CD4-positive, alpha-beta T cell (primary cell): ENCODE data around the gene SFR1. TPM values are rescaled to one million over a fixed set of nuclear protein-coding genes. Genes with fewer than 3 reads are reported as not detected.
A peak's percentile ranks its signal among the peaks of the same experiment; 100 is the strongest.

Experiments
- ATAC-seq: fragments of 200-7000 bp; cut with Tn5 transposase; one replicate; pipeline ENCODE4 v1.10.0; 2022; ENCODE audit warnings: mild to moderate bottlenecking; ENCODE audit not compliant: poor library complexity
- CTCF ChIA-PET: fragments of 350-600 bp; sonication (Branson Sonifier 250); formaldehyde crosslinking; loops from one replicate; lab custom pipeline; 2021; ENCODE audit warnings: antibody characterized with exemption, inconsistent platforms; lab: Charles Lee
- POLR2A ChIA-PET: fragments of 350-600 bp; sonication (Branson Sonifier 250); formaldehyde crosslinking; loops from one replicate; lab custom pipeline; 2021; ENCODE audit warnings: antibody characterized with exemption, inconsistent platforms; lab: Charles Lee
- DNase-seq, 14 experiments: peaks; one replicate each; pipeline ENCODE4 v3.0.0-alpha.2; 2013 to 2020; ENCODE audit warnings: mixed read lengths in 2 of 14
- H3K27ac ChIP-seq, 2 donors: one replicate each; pipeline versions ENCODE4 v1.5.1 to v1.7.0; 2013; ENCODE audit warnings: low read length in 2 of 2, low read depth in 1 of 2, mild to moderate bottlenecking in 1 of 2
- H3K27me3 ChIP-seq, 2 experiments: 1 replicate in 1 of 2; 2 replicates in 1 of 2; pipeline versions ENCODE4 v1.6.1 to v1.7.0; 2013; ENCODE audit warnings: low read length in 2 of 2, control low read depth in 1 of 2, mild to moderate bottlenecking in 1 of 2, moderate library complexity in 1 of 2; ENCODE audit not compliant: insufficient read depth in 2 of 2, control insufficient read depth in 1 of 2
- H3K36me3 ChIP-seq: one replicate; pipeline ENCODE4 v1.6.1; 2013; ENCODE audit warnings: low read length, control low read depth; ENCODE audit not compliant: insufficient read depth
- H3K4me1 ChIP-seq: one replicate; pipeline ENCODE4 v1.6.1; 2013; ENCODE audit warnings: low read length, control low read depth; ENCODE audit not compliant: insufficient read depth
- H3K4me3 ChIP-seq: one replicate; pipeline ENCODE4 v1.5.1; 2013; ENCODE audit warnings: mild to moderate bottlenecking, low read length, moderate library complexity
- H3K9me3 ChIP-seq, 2 experiments: 1 replicate in 1 of 2; 2 replicates in 1 of 2; pipeline versions ENCODE4 v1.6.1 to v1.7.0; 2013; ENCODE audit warnings: low read length in 2 of 2, mild to moderate bottlenecking in 2 of 2, control low read depth in 1 of 2, moderate library complexity in 1 of 2; ENCODE audit not compliant: control insufficient read depth in 1 of 2, insufficient read depth in 1 of 2
- H3K27ac Mint-ChIP-seq: one replicate; pipeline ENCODE4 v1.8.0; 2020; ENCODE audit warnings: mixed read lengths
- H3K27me3 Mint-ChIP-seq: one replicate; pipeline ENCODE4 v1.8.0; 2021; ENCODE audit warnings: mixed read lengths
- H3K36me3 Mint-ChIP-seq: one replicate; pipeline ENCODE4 v1.8.0; 2021; ENCODE audit warnings: low read depth, mixed read lengths
- H3K4me1 Mint-ChIP-seq: one replicate; pipeline ENCODE4 v1.8.0; 2021; ENCODE audit warnings: low read depth, mixed read lengths
- H3K4me3 Mint-ChIP-seq: one replicate; pipeline ENCODE4 v1.8.0; 2020; ENCODE audit warnings: mild to moderate bottlenecking, mixed read lengths
- H3K9me3 Mint-ChIP-seq: one replicate; pipeline ENCODE4 v1.8.0; 2020; ENCODE audit warnings: mixed read lengths
- intact Hi-C, 2 experiments: fragments of 100-400 bp; cut with DNase I in 1 of 2; cut with micrococcal nuclease in 1 of 2; formaldehyde crosslinking; loops; one replicate each; pipeline versions ENCODE4 v1.15.1 to v1.9.0; 2023 to 2025; cut with DNase I, micrococcal nuclease
- total RNA-seq, 174 experiments: library from RNA in 2 of 174; stranded (reverse) in 2 of 174; gene quantifications; one replicate each; pipeline ENCODE4 v1.2.3 and lab custom pipeline; 2021 to 2026
- TF ChIP-seq, protein P1 (sequence below): fragments of 200-600 bp; IDR thresholded peaks from one replicate; pipeline ENCODE4 v1.8.0; 2022; ENCODE audit warnings: antibody characterized with exemption, mild to moderate bottlenecking

Gene SFR1
- total RNA-seq, 2 experiments from 2014 or later, result 7.2 to 7.7 TPM

DNA sequence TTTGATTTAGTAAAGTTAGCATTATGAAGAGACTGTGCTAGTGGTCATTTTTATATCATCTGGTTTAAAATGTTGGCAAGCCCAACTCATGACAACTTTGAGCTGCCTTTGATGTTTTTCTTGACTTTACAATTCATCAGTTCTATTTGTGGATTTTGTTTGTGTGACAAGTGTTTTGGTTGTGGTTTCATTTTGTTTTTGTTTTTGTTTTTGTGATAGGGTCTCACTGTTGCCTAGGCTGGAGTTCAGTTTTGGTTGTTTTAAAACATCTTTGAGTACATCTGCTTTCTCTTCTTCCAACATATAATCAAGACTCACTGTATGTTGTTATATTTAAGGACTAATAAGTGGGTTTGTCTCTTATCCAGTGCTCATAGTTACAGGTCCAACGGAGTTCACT lies 17.6 kb upstream of the SFR1 start:
- CTCF ChIA-PET, result no interaction called here
- Histone ChIP-seq H3K4me3 (no peak overlapping the region), H3K4me1 (no peaks in the 10 kb centered on the region), H3K27me3 (no peaks in the 10 kb centered on the region), H3K27ac (no peak overlapping the region), H3K9me3 (no peaks in the 10 kb centered on the region), H3K36me3 (no peaks in the 10 kb centered on the region)
- intact Hi-C loops, result no loop called here
- H3K27me3 Mint-ChIP-seq, result no peaks in the 10 kb centered on the region
- POLR2A ChIA-PET, result interaction anchor here (0.9 kb wide), 1 partner anchor 17 kb away, joined by 5 read pairs; the partner anchor contains the start of gene SFR1
- TF ChIP-seq, protein P1, sequence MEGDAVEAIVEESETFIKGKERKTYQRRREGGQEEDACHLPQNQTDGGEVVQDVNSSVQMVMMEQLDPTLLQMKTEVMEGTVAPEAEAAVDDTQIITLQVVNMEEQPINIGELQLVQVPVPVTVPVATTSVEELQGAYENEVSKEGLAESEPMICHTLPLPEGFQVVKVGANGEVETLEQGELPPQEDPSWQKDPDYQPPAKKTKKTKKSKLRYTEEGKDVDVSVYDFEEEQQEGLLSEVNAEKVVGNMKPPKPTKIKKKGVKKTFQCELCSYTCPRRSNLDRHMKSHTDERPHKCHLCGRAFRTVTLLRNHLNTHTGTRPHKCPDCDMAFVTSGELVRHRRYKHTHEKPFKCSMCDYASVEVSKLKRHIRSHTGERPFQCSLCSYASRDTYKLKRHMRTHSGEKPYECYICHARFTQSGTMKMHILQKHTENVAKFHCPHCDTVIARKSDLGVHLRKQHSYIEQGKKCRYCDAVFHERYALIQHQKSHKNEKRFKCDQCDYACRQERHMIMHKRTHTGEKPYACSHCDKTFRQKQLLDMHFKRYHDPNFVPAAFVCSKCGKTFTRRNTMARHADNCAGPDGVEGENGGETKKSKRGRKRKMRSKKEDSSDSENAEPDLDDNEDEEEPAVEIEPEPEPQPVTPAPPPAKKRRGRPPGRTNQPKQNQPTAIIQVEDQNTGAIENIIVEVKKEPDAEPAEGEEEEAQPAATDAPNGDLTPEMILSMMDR, result no peak
- DNase-seq (no peak), ATAC-seq (no peak)
- no peaks in the 10 kb centered on the region for H3K36me3 Mint-ChIP-seq
- H3K4me1 Mint-ChIP-seq, result no peaks in the 10 kb centered on the region
- no peak overlapping the region for H3K27ac Mint-ChIP-seq
- no peaks in the 10 kb centered on the region for H3K9me3 Mint-ChIP-seq
- no peak overlapping the region for H3K4me3 Mint-ChIP-seq

DNA sequence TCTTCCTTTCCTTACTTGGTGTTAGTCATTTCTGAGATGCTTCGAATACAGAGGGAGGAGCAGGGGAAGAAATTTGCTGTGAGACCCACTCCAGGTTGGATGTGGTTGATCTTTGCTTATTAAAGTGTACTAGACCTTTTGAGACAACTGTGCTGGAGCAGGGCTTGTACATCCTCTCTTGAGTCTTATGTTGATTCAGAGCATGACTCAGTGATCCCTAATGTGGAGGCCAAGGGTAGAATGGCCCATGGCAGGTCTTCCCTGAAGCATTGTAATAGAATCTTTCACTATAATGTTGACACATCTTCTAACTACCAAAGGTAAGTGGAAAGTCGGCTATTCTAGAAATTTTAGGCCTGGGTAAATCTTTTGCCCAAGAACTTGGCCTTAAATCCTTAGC lies 17.0 kb upstream of the SFR1 start:
- Mint-ChIP-seq H3K27ac (no peak overlapping the region), H3K4me3 (no peak overlapping the region), H3K9me3 (no peaks in the 10 kb centered on the region), H3K36me3 (no peaks in the 10 kb centered on the region), H3K27me3 (peaks cover 5% of the 10 kb centered on the region), H3K4me1 (no peaks in the 10 kb centered on the region)
- TF ChIP-seq, protein P1, result no peak
- H3K4me3 ChIP-seq, result no peak overlapping the region
- H3K27ac ChIP-seq, result no peak overlapping the region
- H3K4me1 ChIP-seq, result no peaks in the 10 kb centered on the region
- ATAC-seq (no peak), DNase-seq (no peak)
- intact Hi-C loops, result no loop called here
- ChIA-PET CTCF (no interaction called here), POLR2A (no interaction called here)
- no peaks in the 10 kb centered on the region for H3K27me3 ChIP-seq
- no peaks in the 10 kb centered on the region for H3K9me3 ChIP-seq
- no peaks in the 10 kb centered on the region for H3K36me3 ChIP-seq

DNA sequence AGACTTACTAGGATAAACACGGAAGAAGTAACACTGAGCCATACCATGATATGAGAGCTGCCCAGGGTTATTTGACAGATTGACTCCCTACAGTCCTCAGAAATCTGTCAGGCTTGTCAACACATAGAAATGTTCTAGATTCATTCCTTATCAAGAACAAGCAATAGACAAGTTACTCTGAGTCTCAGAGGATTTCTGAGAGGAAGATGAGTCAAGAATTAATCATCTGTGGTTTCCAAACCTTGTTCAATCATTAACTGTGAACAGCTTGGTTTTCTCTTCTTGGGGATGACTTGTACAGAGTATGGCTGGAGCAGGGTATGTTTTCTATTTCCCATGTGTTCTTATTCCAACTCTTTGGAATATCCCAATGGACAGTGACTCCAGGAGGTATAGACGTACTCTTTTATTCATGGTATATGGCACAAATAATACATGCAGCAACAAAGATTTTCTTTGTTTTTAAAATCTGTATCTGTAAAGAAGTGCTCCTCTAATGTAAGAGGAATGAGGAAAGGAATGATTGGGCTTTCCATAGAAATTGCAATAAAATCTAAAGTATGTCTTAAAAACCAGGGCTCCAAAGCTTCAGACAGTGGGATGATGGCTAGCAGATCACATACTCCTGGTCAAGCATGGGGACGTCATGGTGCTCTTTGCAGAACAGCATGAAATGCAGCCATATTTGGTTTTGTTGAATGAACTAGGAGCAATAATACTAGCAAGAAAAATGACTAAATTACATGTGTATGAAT lies 11.9 kb upstream of the SFR1 start:
- Mint-ChIP-seq H3K4me3 (no peak overlapping the region), H3K27ac (no peak overlapping the region), H3K4me1 (no peaks in the 10 kb centered on the region), H3K36me3 (no peaks in the 10 kb centered on the region), H3K9me3 (no peaks in the 10 kb centered on the region), H3K27me3 (peaks cover 20% of the 10 kb centered on the region)
- Histone ChIP-seq H3K9me3 (no peaks in the 10 kb centered on the region), H3K4me1 (no peaks in the 10 kb centered on the region), H3K36me3 (no peaks in the 10 kb centered on the region), H3K27ac (no peak overlapping the region), H3K4me3 (no peak overlapping the region), H3K27me3 (peaks cover 2 to 4% of the 10 kb centered on the region in 2 experiments)
- ATAC-seq (no peak), DNase-seq (peak in 1 of 14 experiments; percentile 24)
- TF ChIP-seq, protein P1, result no peak
- CTCF ChIA-PET, result interaction anchor here (1.3 to 1.5 kb wide), 2 partner anchors 9 to 11 kb away, joined by 4 to 6 read pairs; partner anchors contain the start of gene SFR1
- intact Hi-C loops, result no loop called here
- POLR2A ChIA-PET, result interaction anchor here (2.6 kb wide), 1 partner anchor 11 kb away, joined by 13 read pairs; the partner anchor contains the start of gene SFR1
